K562 (cell line): Measurements from ENCODE around the gene CREB3L4. TPM values are rescaled to one million over a fixed set of nuclear protein-coding genes. Genes with fewer than 3 reads are reported as not detected.

Experiments used
- EHMT2 ChIP-seq: fragments of 450-650 bp; IDR thresholded peaks from 2 replicates; pipeline ENCODE4 v1.6.1; 2018; ENCODE audit warnings: antibody characterized with exemption
- HNRNPL ChIP-seq: fragments of 200-400 bp; formaldehyde crosslinking; IDR thresholded peaks from 2 replicates; pipeline ENCODE4 v1.6.1; 2017; ENCODE audit warnings: low read depth, mild to moderate bottlenecking, low read length
- HNRNPUL1 ChIP-seq: fragments of 200-400 bp; formaldehyde crosslinking; IDR thresholded peaks from 2 replicates; pipeline ENCODE4 v1.6.1; 2017; ENCODE audit warnings: low read length
- NFRKB ChIP-seq: fragments of 450-650 bp; IDR thresholded peaks from 2 replicates; pipeline ENCODE4 v1.6.1; 2016; ENCODE audit warnings: low read depth
- RBM39 ChIP-seq: fragments of 200-400 bp; formaldehyde crosslinking; optimal IDR thresholded peaks from 2 replicates; pipeline ENCODE3; 2018; ENCODE audit warnings: low read depth, low read length
- RFX5 ChIP-seq: IDR thresholded peaks from 2 replicates; pipeline ENCODE4 v1.6.1; 2011; ENCODE audit warnings: low read depth, mild to moderate bottlenecking, improper control_type of control experiment, low read length
- TGIF2 ChIP-seq: sonication (generic); formaldehyde crosslinking; IDR thresholded peaks from 2 replicates; pipeline ENCODE4 v1.8.1; 2022; ENCODE audit warnings: mild to moderate bottlenecking, missing genetic modification reagents, moderate library complexity
- ZFP1 ChIP-seq: fragments of 450-650 bp; formaldehyde crosslinking; IDR thresholded peaks from 2 replicates; pipeline ENCODE4 v1.4.0; 2020; ENCODE audit warnings: mild to moderate bottlenecking, mixed read lengths
- ZNF134 ChIP-seq: fragments of 250-450 bp; sonication (Bioruptor Pico); conservative IDR thresholded peaks from 2 replicates; pipeline ENCODE4 v1.4.0; 2020
- ZNF217 ChIP-seq: sonication (generic); formaldehyde crosslinking; IDR thresholded peaks from 2 replicates; pipeline ENCODE4 v1.8.0; 2022; ENCODE audit warnings: mild to moderate bottlenecking, missing genetic modification reagents
- ZNF384 ChIP-seq: IDR thresholded peaks from 2 replicates; pipeline ENCODE4 v1.6.1; 2012; ENCODE audit warnings: low read depth, low read length, improper control_type of control experiment
- ZNF780A ChIP-seq: fragments of 250-450 bp; sonication (Bioruptor Pico); IDR thresholded peaks from 2 replicates; pipeline ENCODE4 v1.5.0; 2021; ENCODE audit warnings: mild to moderate bottlenecking
- polyA plus RNA-seq, 8 experiments: library from polyadenylated mRNA; depleted of rRNA in 4 of 8; stranded (reverse) in 5 of 8; unstranded in 3 of 8; fragments of >200 nt; fragmentation: Nextera tagmentation in 2 of 8; fragmentation: Illumina TruSeq in 1 of 8; extraction: Ambion mirVana in 2 of 8; extraction: Trizol in 1 of 8; gene quantifications; 2 replicates each; pipeline versions ENCODE4 v1.2.1 to v1.2.3, GENCODE V29; 2011 to 2014; ENCODE audit warnings: inconsistent platforms in 1 of 8, missing spikeins in 1 of 8
- total RNA-seq, 7 experiments: library from RNA; depleted of rRNA in 6 of 7; stranded (reverse); fragments of >200 nt in 6 of 7; fragmentation: Illumina TruSeq in 2 of 7; extraction: Trizol in 2 of 7; gene quantifications; 2 replicates each; pipeline versions ENCODE4 v1.2.1 to v1.2.3, GENCODE V29; 2011 to 2021; ENCODE audit warnings: low replicate concordance in 1 of 7
- TF ChIP-seq, protein P1 (sequence below): IDR thresholded peaks from 3 replicates; pipeline ENCODE4 v1.6.1; 2011; ENCODE audit warnings: borderline replicate concordance, mild to moderate bottlenecking; ENCODE audit not compliant: insufficient read length, insufficient read depth
- TF ChIP-seq, protein P2 (sequence below): IDR thresholded peaks from 2 replicates; pipeline ENCODE4 v1.6.1; 2012; ENCODE audit warnings: low read depth, low read length, improper control_type of control experiment, borderline replicate concordance
- TF ChIP-seq, protein P3 (sequence below): fragments of 250-450 bp; sonication (Bioruptor Pico); IDR thresholded peaks from 2 replicates; pipeline ENCODE4 v1.4.0; 2020; ENCODE audit warnings: mild to moderate bottlenecking, moderate library complexity
- TF ChIP-seq, protein P4 (sequence below): fragments of 250-450 bp; sonication (Bioruptor Pico); IDR thresholded peaks from 2 replicates; pipeline ENCODE4 v1.5.0; 2021
- TF ChIP-seq, protein P5 (sequence below): fragments of 450-650 bp; conservative IDR thresholded peaks from 2 replicates; pipeline ENCODE4 v1.6.1; 2016; ENCODE audit warnings: missing genetic modification characterization, low read depth, mild to moderate bottlenecking, missing compliant biosample characterization, moderate library complexity
- TF ChIP-seq, protein P6 (sequence below): fragments of 450-650 bp; IDR thresholded peaks from 2 replicates; pipeline ENCODE4 v1.6.1; 2016; ENCODE audit warnings: antibody characterized with exemption

CREB3L4 gene
- total and polyA plus RNA-seq, 9 of the 15 experiments (the other 6 are each of a cell fraction or from before 2014, with no cell fraction given) = 9.9 to 18.6 (median 13.9) TPM

DNA sequence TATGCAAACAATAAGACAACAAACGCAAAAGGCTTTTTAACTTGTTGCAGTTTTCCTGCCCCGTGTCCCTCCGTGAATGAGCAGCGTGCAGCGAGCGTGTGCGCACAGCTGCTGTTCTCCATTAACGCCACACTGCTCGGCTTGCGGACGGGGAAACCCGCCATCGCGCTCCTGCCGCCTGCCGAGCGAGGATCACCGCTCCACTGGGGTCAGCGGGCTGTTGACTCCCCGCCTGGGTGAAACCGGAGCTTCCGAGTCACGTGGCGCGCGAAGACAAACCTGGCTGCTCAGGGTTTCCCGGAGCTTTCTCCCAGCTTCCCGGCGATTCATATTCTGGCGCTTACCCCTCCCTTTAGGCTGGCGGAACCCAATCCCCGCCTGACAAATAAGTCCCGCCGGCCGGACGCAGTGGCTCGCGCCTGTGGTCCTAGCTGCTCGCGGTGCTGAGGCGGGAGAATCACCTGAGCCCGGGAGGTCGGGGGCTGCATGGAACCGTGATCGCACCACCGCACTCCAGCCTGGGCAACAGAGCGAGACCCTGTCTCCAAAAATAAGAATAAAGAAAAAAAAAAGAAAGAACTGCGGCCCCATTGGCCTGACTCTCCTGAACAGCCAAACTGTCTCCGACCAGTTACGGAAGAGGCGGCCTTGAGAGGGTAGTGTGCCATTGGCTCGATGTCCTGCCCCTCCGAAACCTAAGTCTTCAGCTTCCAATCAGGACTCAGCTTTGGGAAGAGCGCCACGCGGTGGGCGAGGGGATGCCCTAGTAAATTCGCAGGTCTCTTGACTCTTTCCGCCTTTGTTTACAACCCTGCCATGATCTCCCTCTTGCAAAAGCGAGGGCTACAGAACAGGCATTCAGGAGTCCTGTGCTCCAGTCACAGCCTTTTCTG, at the start of gene CREB3L4 (continued):
- TF ChIP-seq NFRKB (peak; percentile 85), ZNF780A (CRISPR knock-in tag) (no peak), TGIF2 (CRISPR knock-in tag) (no peak), ZNF384 (peak; percentile 92), ZFP1 (CRISPR knock-in tag) (no peak), HNRNPL (no peak), RFX5 (no peak), RBM39 (no peak), ZNF217 (CRISPR knock-in tag) (0 out of 2 replicates have a peak, but pooled peaks have one; percentile 37), ZNF134 (CRISPR knock-in tag) (no peak), EHMT2 (no peak), HNRNPUL1 (no peak)
- TF ChIP-seq, protein P1, sequence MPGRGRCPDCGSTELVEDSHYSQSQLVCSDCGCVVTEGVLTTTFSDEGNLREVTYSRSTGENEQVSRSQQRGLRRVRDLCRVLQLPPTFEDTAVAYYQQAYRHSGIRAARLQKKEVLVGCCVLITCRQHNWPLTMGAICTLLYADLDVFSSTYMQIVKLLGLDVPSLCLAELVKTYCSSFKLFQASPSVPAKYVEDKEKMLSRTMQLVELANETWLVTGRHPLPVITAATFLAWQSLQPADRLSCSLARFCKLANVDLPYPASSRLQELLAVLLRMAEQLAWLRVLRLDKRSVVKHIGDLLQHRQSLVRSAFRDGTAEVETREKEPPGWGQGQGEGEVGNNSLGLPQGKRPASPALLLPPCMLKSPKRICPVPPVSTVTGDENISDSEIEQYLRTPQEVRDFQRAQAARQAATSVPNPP = no peak
- TF ChIP-seq, protein P2, sequence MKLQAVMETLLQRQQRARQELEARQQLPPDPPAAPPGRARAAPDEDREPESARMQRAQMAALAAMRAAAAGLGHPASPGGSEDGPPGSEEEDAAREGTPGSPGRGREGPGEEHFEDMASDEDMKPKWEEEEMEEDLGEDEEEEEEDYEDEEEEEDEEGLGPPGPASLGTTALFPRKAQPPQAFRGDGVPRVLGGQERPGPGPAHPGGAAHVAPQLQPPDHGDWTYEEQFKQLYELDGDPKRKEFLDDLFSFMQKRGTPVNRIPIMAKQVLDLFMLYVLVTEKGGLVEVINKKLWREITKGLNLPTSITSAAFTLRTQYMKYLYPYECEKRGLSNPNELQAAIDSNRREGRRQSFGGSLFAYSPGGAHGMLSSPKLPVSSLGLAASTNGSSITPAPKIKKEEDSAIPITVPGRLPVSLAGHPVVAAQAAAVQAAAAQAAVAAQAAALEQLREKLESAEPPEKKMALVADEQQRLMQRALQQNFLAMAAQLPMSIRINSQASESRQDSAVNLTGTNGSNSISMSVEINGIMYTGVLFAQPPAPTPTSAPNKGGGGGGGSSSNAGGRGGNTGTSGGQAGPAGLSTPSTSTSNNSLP = no peak
- TF ChIP-seq, protein P3, sequence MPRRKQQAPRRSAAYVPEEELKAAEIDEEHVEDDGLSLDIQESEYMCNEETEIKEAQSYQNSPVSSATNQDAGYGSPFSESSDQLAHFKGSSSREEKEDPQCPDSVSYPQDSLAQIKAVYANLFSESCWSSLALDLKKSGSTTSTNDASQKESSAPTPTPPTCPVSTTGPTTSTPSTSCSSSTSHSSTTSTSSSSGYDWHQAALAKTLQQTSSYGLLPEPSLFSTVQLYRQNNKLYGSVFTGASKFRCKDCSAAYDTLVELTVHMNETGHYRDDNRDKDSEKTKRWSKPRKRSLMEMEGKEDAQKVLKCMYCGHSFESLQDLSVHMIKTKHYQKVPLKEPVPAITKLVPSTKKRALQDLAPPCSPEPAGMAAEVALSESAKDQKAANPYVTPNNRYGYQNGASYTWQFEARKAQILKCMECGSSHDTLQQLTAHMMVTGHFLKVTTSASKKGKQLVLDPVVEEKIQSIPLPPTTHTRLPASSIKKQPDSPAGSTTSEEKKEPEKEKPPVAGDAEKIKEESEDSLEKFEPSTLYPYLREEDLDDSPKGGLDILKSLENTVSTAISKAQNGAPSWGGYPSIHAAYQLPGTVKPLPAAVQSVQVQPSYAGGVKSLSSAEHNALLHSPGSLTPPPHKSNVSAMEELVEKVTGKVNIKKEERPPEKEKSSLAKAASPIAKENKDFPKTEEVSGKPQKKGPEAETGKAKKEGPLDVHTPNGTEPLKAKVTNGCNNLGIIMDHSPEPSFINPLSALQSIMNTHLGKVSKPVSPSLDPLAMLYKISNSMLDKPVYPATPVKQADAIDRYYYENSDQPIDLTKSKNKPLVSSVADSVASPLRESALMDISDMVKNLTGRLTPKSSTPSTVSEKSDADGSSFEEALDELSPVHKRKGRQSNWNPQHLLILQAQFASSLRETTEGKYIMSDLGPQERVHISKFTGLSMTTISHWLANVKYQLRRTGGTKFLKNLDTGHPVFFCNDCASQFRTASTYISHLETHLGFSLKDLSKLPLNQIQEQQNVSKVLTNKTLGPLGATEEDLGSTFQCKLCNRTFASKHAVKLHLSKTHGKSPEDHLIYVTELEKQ (CRISPR knock-in tag) = no peak
- TF ChIP-seq, protein P4, sequence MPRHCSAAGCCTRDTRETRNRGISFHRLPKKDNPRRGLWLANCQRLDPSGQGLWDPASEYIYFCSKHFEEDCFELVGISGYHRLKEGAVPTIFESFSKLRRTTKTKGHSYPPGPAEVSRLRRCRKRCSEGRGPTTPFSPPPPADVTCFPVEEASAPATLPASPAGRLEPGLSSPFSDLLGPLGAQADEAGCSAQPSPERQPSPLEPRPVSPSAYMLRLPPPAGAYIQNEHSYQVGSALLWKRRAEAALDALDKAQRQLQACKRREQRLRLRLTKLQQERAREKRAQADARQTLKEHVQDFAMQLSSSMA = no peak
- TF ChIP-seq, protein P5, sequence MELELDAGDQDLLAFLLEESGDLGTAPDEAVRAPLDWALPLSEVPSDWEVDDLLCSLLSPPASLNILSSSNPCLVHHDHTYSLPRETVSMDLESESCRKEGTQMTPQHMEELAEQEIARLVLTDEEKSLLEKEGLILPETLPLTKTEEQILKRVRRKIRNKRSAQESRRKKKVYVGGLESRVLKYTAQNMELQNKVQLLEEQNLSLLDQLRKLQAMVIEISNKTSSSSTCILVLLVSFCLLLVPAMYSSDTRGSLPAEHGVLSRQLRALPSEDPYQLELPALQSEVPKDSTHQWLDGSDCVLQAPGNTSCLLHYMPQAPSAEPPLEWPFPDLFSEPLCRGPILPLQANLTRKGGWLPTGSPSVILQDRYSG (tag) = no peak
- TF ChIP-seq, protein P6, sequence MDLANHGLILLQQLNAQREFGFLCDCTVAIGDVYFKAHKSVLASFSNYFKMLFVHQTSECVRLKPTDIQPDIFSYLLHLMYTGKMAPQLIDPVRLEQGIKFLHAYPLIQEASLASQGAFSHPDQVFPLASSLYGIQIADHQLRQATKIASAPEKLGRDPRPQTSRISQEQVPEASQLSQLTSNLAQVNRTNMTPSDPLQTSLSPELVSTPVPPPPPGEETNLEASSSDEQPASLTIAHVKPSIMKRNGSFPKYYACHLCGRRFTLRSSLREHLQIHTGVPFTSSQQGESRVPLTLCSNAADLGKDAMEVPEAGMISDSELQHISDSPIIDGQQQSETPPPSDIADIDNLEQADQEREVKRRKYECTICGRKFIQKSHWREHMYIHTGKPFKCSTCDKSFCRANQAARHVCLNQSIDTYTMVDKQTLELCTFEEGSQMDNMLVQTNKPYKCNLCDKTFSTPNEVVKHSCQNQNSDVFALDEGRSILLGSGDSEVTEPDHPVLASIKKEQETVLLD = 0 out of 2 replicates have a peak, but pooled peaks have one; percentile 24
